Measurements from ENCODE around the gene HNRNPCL2. TPM values are rescaled to one million over a fixed set of nuclear protein-coding genes. Genes with fewer than 3 reads are reported as not detected.

Gene HNRNPCL2
- total RNA-seq, 1 experiment from 2014 or later = not detected

Other genes with a start within 250 kb of the HNRNPCL2 start
- gene PRAMEF4, start 230.7 kb downstream of the HNRNPCL2 start, total RNA-seq (2021) = not detected in 2 replicates
- not detected in 2 replicates for gene PRAMEF10, start 218.6 kb downstream of the HNRNPCL2 start, total RNA-seq (2021)
- gene PRAMEF7, start 200.2 kb downstream of the HNRNPCL2 start, total RNA-seq (2021) = not detected in 2 replicates
- not detected in 2 replicates for gene PRAMEF6, start 169.3 kb downstream of the HNRNPCL2 start, total RNA-seq (2021)
- gene PRAMEF27, start 60.3 kb downstream of the HNRNPCL2 start, total RNA-seq (2021) = not detected in 2 replicates
- not detected in 2 replicates for gene HNRNPCL3, start 56.1 kb downstream of the HNRNPCL2 start, total RNA-seq (2021)
- not detected in 2 replicates for gene PRAMEF25, start 46.1 kb downstream of the HNRNPCL2 start, total RNA-seq (2021)
- not detected in 2 replicates for gene PRAMEF26, start 39.2 kb upstream of the HNRNPCL2 start, total RNA-seq (2021)
- not detected in 2 replicates for gene HNRNPCL4, start 48.8 kb upstream of the HNRNPCL2 start, total RNA-seq (2021)
- not detected in 2 replicates for gene PRAMEF9, start 55.0 kb upstream of the HNRNPCL2 start, total RNA-seq (2021)
- not detected in 2 replicates for gene PRAMEF13, start 84.6 kb upstream of the HNRNPCL2 start, total RNA-seq (2021)
- gene PRAMEF18, start 109.3 kb upstream of the HNRNPCL2 start, total RNA-seq (2021) = not detected in 2 replicates
- gene PRAMEF5, start 137.3 kb upstream of the HNRNPCL2 start, total RNA-seq (2021) = not detected in 2 replicates
- not detected in 2 replicates for gene PRAMEF8, start 168.3 kb upstream of the HNRNPCL2 start, total RNA-seq (2021)
- not detected in 2 replicates for gene PRAMEF33, start 186.7 kb upstream of the HNRNPCL2 start, total RNA-seq (2021)
- gene PRAMEF15, start 198.7 kb upstream of the HNRNPCL2 start, total RNA-seq (2021) = not detected in 2 replicates
- gene PRAMEF14, start 230.3 kb upstream of the HNRNPCL2 start, total RNA-seq (2021) = not detected in 2 replicates